NT2/D1 (cell line): Measurements from ENCODE around the gene SCAMP4.

Experiments
- SUZ12 ChIP-seq: IDR thresholded peaks from 2 replicates; pipeline ENCODE4 v1.6.1; 2011; ENCODE audit not compliant: insufficient read length, insufficient read depth; ENCODE audit errors: extremely low read depth
- YY1 ChIP-seq: IDR thresholded peaks from 2 replicates; pipeline ENCODE4 v1.6.1; 2011; ENCODE audit not compliant: insufficient read length, insufficient read depth

DNA sequence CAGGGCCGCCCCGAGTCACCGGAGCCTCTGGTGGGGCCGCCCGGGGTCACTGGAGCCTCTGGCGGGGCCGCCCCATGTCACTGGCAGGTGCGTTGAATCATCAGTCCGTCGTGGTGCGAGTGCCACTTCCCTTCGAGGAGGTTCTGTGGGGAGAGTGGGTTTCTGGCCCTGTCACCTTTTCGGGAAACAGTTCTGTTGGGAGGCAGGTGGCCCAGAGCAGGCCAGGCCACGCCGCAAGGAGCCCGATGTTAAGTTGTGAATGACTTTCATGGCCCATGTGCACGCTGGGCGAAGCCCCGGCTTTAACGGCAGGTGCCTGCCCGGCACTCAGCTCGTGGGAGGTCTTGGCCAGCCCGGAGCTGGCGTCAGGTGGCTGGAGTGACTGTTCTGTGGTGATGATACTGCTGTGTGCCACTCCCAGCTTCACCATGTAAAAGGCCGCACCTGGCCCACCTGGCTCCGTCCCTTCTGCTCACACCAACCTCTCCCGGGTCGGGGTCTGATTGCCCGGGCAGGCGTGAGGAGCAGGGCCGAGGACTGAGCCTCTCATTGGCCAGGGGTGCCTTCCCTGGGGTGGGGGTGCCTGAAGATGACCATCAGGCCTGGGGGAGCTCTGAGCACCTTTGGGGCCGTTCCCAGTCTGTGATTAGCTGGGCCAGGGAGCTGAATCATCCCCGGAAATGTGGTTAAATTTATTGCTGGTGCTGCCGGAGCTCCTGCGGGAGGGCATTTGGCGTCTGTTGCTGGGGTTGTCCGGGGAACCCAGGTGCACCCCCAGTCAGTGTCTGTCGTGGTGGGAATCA is 65.0 kb downstream of the SCAMP4 start:
- TF ChIP-seq SUZ12: no peak
- TF ChIP-seq YY1: no peak
